Chondrocyte (in vitro differentiated cells): ENCODE measurements around the gene PAM. TPM values are rescaled to one million over a fixed set of nuclear protein-coding genes. Genes with fewer than 3 reads are reported as not detected.
A peak's percentile ranks its signal among the peaks of the same experiment; 100 is the strongest.

Experiments
- DNase-seq: peaks from one replicate; pipeline ENCODE4 v3.0.0; 2021; ENCODE audit warnings: mixed read lengths, low spot score
- H3K27ac Mint-ChIP-seq: one replicate; pipeline ENCODE4 v1.8.0; 2021; ENCODE audit warnings: mild to moderate bottlenecking, moderate library complexity, mixed read lengths; ENCODE audit not compliant: unreplicated experiment
- H3K27me3 Mint-ChIP-seq: 2 replicates; pipeline ENCODE4 v1.8.0; 2021; ENCODE audit warnings: low read depth, mixed read lengths
- H3K36me3 Mint-ChIP-seq: 2 replicates; pipeline ENCODE4 v1.8.0; 2021; ENCODE audit warnings: low read depth, mixed read lengths
- H3K4me1 Mint-ChIP-seq: 2 replicates; pipeline ENCODE4 v1.8.0; 2021; ENCODE audit warnings: low read depth, mild to moderate bottlenecking, mixed read lengths
- H3K4me3 Mint-ChIP-seq: one replicate; pipeline ENCODE4 v1.8.0; 2021; ENCODE audit warnings: mild to moderate bottlenecking, moderate library complexity, mixed read lengths; ENCODE audit not compliant: unreplicated experiment
- H3K9me3 Mint-ChIP-seq: 2 replicates; pipeline ENCODE4 v1.8.0; 2021; ENCODE audit warnings: low read depth, mixed read lengths
- CTCF ChIP-seq: fragments of 200-600 bp; sonication (generic); IDR thresholded peaks from 2 replicates; pipeline ENCODE4 v1.5.0; 2021; ENCODE audit warnings: antibody characterized with exemption, mild to moderate bottlenecking, moderate library complexity
- total RNA-seq: library from RNA; stranded (reverse); gene quantifications from 3 replicates; pipeline ENCODE4 v1.2.1, GENCODE V29; 2021

The PAM gene
- total RNA-seq, 1 donor from 2014 or later: 293 TPM

DNA sequence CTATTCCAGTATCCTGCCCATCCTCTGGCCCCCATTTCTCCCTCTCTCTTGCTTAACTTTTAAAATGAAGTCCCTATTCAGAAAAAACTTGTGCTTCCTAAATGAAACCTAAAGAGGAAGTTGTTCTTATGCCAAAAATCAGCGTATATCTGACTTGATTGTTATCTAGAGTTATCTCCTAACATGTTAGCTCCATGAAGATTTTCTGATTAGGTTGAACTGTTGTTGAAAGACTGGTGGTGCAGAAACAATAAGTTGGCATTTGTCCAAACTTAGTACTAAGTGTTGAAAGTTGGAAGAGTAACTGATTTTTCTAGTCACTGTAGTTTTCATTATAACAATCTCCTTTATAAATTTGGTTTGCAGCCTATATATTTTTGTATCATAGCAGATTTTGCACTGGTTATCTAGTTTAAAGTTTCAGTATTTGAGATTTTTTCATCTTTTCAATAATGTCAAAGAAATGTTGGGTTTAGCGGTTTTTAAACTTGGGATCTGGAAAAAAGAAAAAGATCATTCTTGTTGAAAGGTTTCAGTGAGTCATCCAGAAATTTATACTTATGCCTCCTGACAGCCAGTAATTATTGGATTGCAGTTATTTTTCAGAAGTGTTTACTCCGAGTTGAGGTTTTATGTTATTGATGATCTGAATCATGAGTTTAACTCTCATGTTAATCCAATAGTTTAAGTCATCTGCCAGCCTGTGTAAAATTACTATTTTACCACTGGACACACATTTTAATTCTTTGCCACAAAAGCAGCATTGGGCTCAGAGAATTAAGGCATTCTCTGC lies 60.6 kb downstream of the PAM start:
- no peak for DNase-seq
- peaks cover 2% of the 10 kb centered on the region for H3K9me3 Mint-ChIP-seq
- no peak for TF ChIP-seq CTCF
- H3K4me3 Mint-ChIP-seq: no peak overlapping the region
- no peak overlapping the region for H3K27ac Mint-ChIP-seq
- no peaks in the 10 kb centered on the region for H3K27me3 Mint-ChIP-seq
- H3K36me3 Mint-ChIP-seq: no peaks in the 10 kb centered on the region
- H3K4me1 Mint-ChIP-seq: peaks cover 33% of the 10 kb centered on the region

DNA sequence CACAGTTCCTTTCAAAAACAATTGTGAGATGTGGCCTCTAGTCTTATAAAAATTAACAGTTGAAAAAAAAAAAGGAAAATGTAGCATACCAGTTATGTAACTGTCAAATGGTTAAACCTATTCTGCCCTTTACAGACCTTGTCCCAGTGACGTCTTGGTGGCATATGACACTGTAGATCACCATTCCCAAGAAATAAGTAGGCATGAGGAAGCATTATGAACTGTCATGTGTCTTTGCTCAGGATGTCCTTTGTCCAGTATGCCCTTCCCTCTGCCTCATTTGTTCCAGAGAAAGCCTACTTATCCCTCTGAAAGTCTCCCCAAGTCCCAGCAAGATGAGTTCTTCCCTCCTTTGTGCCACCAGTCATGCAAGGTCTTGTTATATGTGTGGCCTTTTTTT lies 63.2 kb downstream of the PAM start:
- TF ChIP-seq CTCF: no peak
- H3K27me3 Mint-ChIP-seq: no peaks in the 10 kb centered on the region
- no peak for DNase-seq
- H3K4me3 Mint-ChIP-seq: no peak overlapping the region
- H3K4me1 Mint-ChIP-seq: peaks cover 34% of the 10 kb centered on the region
- no peaks in the 10 kb centered on the region for H3K9me3 Mint-ChIP-seq
- H3K36me3 Mint-ChIP-seq: no peaks in the 10 kb centered on the region
- H3K27ac Mint-ChIP-seq: no peak overlapping the region

DNA sequence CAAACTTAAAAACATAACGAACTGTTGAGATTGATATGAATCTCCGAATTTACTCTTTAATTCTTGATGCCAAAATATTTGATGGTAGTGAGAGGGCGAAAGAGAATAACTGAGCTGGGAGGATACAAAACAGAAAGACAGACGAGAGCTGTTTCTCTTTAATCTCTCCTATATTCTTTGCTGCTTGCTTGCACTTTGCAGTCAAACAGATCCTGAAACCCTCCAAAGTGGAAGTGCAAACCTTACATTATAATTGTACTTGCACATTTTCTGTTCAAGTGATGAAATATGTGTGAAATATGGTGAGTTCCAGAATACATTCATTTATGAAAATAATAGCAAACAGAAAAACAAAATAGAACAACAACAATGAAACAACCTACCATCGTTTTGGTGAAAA lies 63.8 kb downstream of the PAM start:
- no peak for TF ChIP-seq CTCF
- DNase-seq: no peak
- Mint-ChIP-seq H3K27ac (no peak overlapping the region), H3K4me1 (peaks cover 36% of the 10 kb centered on the region), H3K9me3 (no peaks in the 10 kb centered on the region), H3K4me3 (no peak overlapping the region), H3K27me3 (no peaks in the 10 kb centered on the region), H3K36me3 (no peaks in the 10 kb centered on the region)

- no peak overlapping the region for H3K27ac Mint-ChIP-seq
- DNase-seq: no peak
- H3K27me3 Mint-ChIP-seq: no peaks in the 10 kb centered on the region
- H3K36me3 Mint-ChIP-seq: no peaks in the 10 kb centered on the region
- no peaks in the 10 kb centered on the region for H3K9me3 Mint-ChIP-seq
- H3K4me3 Mint-ChIP-seq: no peak overlapping the region
- no peak for TF ChIP-seq CTCF
- peaks cover 37% of the 10 kb centered on the region for H3K4me1 Mint-ChIP-seq
Observed at GRCh38 chr5:102819634-102820033, 64.5 kb downstream of the PAM start.

DNA sequence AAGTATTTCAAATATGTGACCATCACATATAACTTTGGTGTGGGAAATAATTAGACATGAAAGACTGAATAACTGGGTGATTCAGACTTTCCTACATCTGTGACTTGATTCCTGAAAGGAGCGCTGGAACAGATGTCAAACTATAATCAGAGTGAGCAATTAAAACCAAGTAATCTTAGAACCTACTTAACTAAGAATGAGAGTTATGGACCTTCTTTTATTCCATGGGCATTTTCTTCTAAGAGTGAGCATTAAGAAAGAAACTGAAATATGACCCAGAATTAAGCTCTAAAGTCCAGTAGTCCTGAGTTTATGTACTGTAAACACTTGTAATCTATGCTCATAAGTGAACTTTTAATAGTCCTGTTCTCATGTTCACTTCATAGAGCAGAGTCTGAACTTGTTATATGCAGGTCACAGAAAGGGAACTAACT lies 68.4 kb downstream of the PAM start:
- H3K27ac Mint-ChIP-seq: peak overlapping the region; percentile 65
- no peaks in the 10 kb centered on the region for H3K36me3 Mint-ChIP-seq
- no peaks in the 10 kb centered on the region for H3K9me3 Mint-ChIP-seq
- H3K4me1 Mint-ChIP-seq: peaks cover 41% of the 10 kb centered on the region
- TF ChIP-seq CTCF: no peak
- no peaks in the 10 kb centered on the region for H3K27me3 Mint-ChIP-seq
- DNase-seq: no peak
- H3K4me3 Mint-ChIP-seq: no peak overlapping the region
